H9 (cell line): Measurements from ENCODE around the gene IL1RAPL1. TPM values are rescaled to one million over a fixed set of nuclear protein-coding genes. Genes with fewer than 3 reads are reported as not detected.

ENCODE experiments used
- DNase-seq: peaks from one replicate; pipeline ENCODE4 v3.0.0-alpha.2; 2017
- H2AFZ ChIP-seq: one replicate; pipeline ENCODE4 v1.6.1; 2013; ENCODE audit warnings: mild to moderate bottlenecking, low read length, control low read depth, moderate library complexity
- H2AK5ac ChIP-seq: 2 replicates; pipeline ENCODE4 v1.6.1; 2013; ENCODE audit warnings: low read length, control low read depth, mixed read lengths; ENCODE audit not compliant: insufficient read length
- H2BK120ac ChIP-seq: one replicate; pipeline ENCODE4 v1.6.1; 2013; ENCODE audit warnings: low read depth, mild to moderate bottlenecking, low read length, control low read depth, inconsistent platforms; ENCODE audit not compliant: poor library complexity, severe bottlenecking
- H2BK12ac ChIP-seq: 2 replicates; pipeline ENCODE4 v1.6.1; 2013; ENCODE audit warnings: low read length, control low read depth, mixed read lengths, low read depth; ENCODE audit not compliant: insufficient read length
- H2BK15ac ChIP-seq: 2 replicates; pipeline ENCODE4 v1.6.1; 2013; ENCODE audit warnings: low read depth, low read length, control low read depth
- H2BK20ac ChIP-seq: one replicate; pipeline ENCODE4 v1.6.1; 2013; ENCODE audit warnings: low read depth, mild to moderate bottlenecking, low read length, control low read depth, inconsistent platforms; ENCODE audit not compliant: poor library complexity, severe bottlenecking
- H2BK5ac ChIP-seq: 2 replicates; pipeline ENCODE4 v1.6.1; 2013; ENCODE audit warnings: low read length, control low read depth, mixed read lengths; ENCODE audit not compliant: insufficient read length
- H3K14ac ChIP-seq: 2 replicates; pipeline ENCODE4 v1.6.1; 2013; ENCODE audit warnings: low read length, control low read depth; ENCODE audit not compliant: insufficient read depth
- H3K18ac ChIP-seq: 2 replicates; pipeline ENCODE4 v1.6.1; 2013; ENCODE audit warnings: low read depth, mild to moderate bottlenecking, mixed read lengths, low read length, control low read depth; ENCODE audit not compliant: insufficient read length
- H3K23ac ChIP-seq: 2 replicates; pipeline ENCODE4 v1.6.1; 2013; ENCODE audit warnings: low read length, control low read depth, mixed read lengths, low read depth; ENCODE audit not compliant: insufficient read length
- H3K23me2 ChIP-seq: 2 replicates; pipeline ENCODE4 v1.6.1; 2013; ENCODE audit warnings: low read depth, mild to moderate bottlenecking, mixed read lengths, low read length, control low read depth; ENCODE audit not compliant: insufficient read length, poor library complexity, severe bottlenecking
- H3K27ac ChIP-seq: 2 replicates; pipeline ENCODE4 v1.5.1; 2013; ENCODE audit warnings: low read length, control low read depth, mixed read lengths, low read depth; ENCODE audit not compliant: insufficient read length
- H3K27me3 ChIP-seq: 2 replicates; pipeline ENCODE4 v1.6.1; 2013; ENCODE audit warnings: low read length, control low read depth, inconsistent platforms; ENCODE audit not compliant: insufficient read depth
- H3K4ac ChIP-seq: 2 replicates; pipeline ENCODE4 v1.6.1; 2013; ENCODE audit warnings: low read depth, mild to moderate bottlenecking, control low read depth, inconsistent platforms, low read length, moderate library complexity
- H3K4me1 ChIP-seq: 2 replicates; pipeline ENCODE4 v1.6.1; 2013; ENCODE audit warnings: low read length, control low read depth, inconsistent platforms; ENCODE audit not compliant: insufficient read depth
- H3K4me2 ChIP-seq: 2 replicates; pipeline ENCODE4 v1.6.1; 2013; ENCODE audit warnings: low read length, control low read depth, mixed read lengths; ENCODE audit not compliant: insufficient read length, insufficient read depth
- H3K56ac ChIP-seq: 2 replicates; pipeline ENCODE4 v1.6.1; 2013; ENCODE audit warnings: low read depth, mild to moderate bottlenecking, mixed read lengths, low read length, control low read depth; ENCODE audit not compliant: insufficient read length
- H3K79me1 ChIP-seq: 2 replicates; pipeline ENCODE4 v1.6.1; 2013; ENCODE audit warnings: low read depth, mild to moderate bottlenecking, moderate library complexity, low read length, control low read depth, inconsistent platforms; ENCODE audit not compliant: insufficient read depth, poor library complexity, severe bottlenecking
- H3K79me2 ChIP-seq: 2 replicates; pipeline ENCODE4 v1.6.1; 2013; ENCODE audit warnings: low read length, control low read depth, inconsistent platforms; ENCODE audit not compliant: insufficient read depth
- H3K9ac ChIP-seq: 2 replicates; pipeline ENCODE4 v1.6.1; 2013; ENCODE audit warnings: low read length, control low read depth, mixed read lengths; ENCODE audit not compliant: insufficient read length; ENCODE audit errors: extremely low read depth
- H3K9me3 ChIP-seq: one replicate; pipeline ENCODE4 v1.6.1; 2013; ENCODE audit warnings: low read depth, low read length, inconsistent platforms; ENCODE audit not compliant: control insufficient read depth
- H3T11ph ChIP-seq: one replicate; pipeline ENCODE4 v1.6.1; 2013; ENCODE audit warnings: mild to moderate bottlenecking, low read length, control low read depth, inconsistent platforms
- H4K20me1 ChIP-seq: one replicate; pipeline ENCODE4 v1.6.1; 2013; ENCODE audit not compliant: control insufficient read depth, insufficient read length, insufficient read depth
- H4K5ac ChIP-seq: 2 replicates; pipeline ENCODE4 v1.6.1; 2013; ENCODE audit warnings: low read depth, mild to moderate bottlenecking, mixed read lengths, low read length, control low read depth; ENCODE audit not compliant: insufficient read length
- H4K8ac ChIP-seq: replicated peaks from 2 replicates; pipeline ENCODE4 v1.6.1; 2013; ENCODE audit warnings: low read length, control low read depth, mixed read lengths, low read depth; ENCODE audit not compliant: insufficient read length
- H4K91ac ChIP-seq: 2 replicates; pipeline ENCODE4 v1.6.1; 2013; ENCODE audit warnings: low read depth, mild to moderate bottlenecking, moderate library complexity, mixed read lengths, low read length, control low read depth; ENCODE audit not compliant: insufficient read length
- H3K27ac Mint-ChIP-seq, 3 experiments: 2 replicates in 2 of 3; 3 replicates in 1 of 3; pipeline ENCODE4 v1.8.0; 2020 to 2021; ENCODE audit warnings: mixed read lengths in 3 of 3, mild to moderate bottlenecking in 1 of 3, moderate library complexity in 1 of 3
- H3K27me3 Mint-ChIP-seq: 2 replicates; pipeline ENCODE4 v1.8.0; 2021; ENCODE audit warnings: low read depth, mild to moderate bottlenecking, moderate library complexity, mixed read lengths
- H3K36me3 Mint-ChIP-seq, 3 experiments: 2 replicates in 2 of 3; 3 replicates in 1 of 3; pipeline ENCODE4 v1.8.0; 2020 to 2021; ENCODE audit warnings: low read depth in 3 of 3, mixed read lengths in 3 of 3; ENCODE audit not compliant: insufficient read depth in 1 of 3
- H3K4me1 Mint-ChIP-seq, 2 experiments: 2 replicates each; pipeline ENCODE4 v1.8.0; 2020; ENCODE audit warnings: mixed read lengths in 2 of 2
- H3K4me3 Mint-ChIP-seq, 2 experiments: 2 replicates in 1 of 2; 3 replicates in 1 of 2; pipeline ENCODE4 v1.8.0; 2020 to 2021; ENCODE audit warnings: mild to moderate bottlenecking in 2 of 2, mixed read lengths in 2 of 2, moderate library complexity in 1 of 2
- H3K9me3 Mint-ChIP-seq, 2 experiments: 2 replicates in 1 of 2; 3 replicates in 1 of 2; pipeline ENCODE4 v1.8.0; 2020; ENCODE audit warnings: mild to moderate bottlenecking in 2 of 2, mixed read lengths in 2 of 2, moderate library complexity in 1 of 2
- CTCF ChIP-seq: fragments of 200-600 bp; sonication (generic); conservative IDR thresholded peaks from 3 replicates; pipeline ENCODE4 v1.8.0; 2021; ENCODE audit warnings: antibody characterized with exemption, mild to moderate bottlenecking
- WGBS: extraction: QIAGEN DNeasy Blood & Tissue Kit; methylation state at CpG from one replicate; pipeline ENCODE4 v1.1.7; 2013; ENCODE audit warnings: missing lambda C conversion rate, low lambda C conversion rate, mixed read lengths; ENCODE audit not compliant: insufficient read length; ENCODE audit errors: extremely low coverage; 5-methylcytosine and 5-hydroxymethylcytosine counted together
- total RNA-seq: library from RNA; stranded (reverse); gene quantifications from 2 replicates; pipeline ENCODE4 v1.2.1, GENCODE V29; 2021

IL1RAPL1 gene
- total RNA-seq, 1 experiment from 2014 or later, result 0.31 TPM

DNA sequence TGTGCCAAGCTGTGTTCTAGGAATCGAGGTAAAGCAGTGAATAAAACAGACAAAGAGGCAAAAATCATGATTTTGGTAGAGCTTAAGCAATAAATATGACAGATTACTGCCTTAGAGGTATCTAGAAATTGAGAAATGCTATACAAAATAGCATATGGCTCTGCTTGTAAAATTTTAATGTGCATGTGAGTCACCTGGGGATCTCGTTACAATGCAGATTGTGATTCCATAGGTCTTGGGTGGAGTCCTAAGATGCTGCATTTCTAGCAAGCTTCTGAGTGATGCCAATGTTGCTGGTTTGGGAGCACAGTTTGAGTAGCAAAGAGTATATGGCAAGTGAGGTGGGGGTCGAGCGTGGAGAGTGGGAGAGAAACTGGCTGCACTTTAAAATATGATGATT is 930.9 kb downstream of the IL1RAPL1 start:
- Histone ChIP-seq H3K27me3 (no peaks in the 10 kb centered on the region), H2AFZ (no peak overlapping the region), H3K14ac (no peak overlapping the region), H3K4me1 (no peaks in the 10 kb centered on the region), H3K23ac (no peak overlapping the region), H3T11ph (no peak overlapping the region), H3K18ac (no peak overlapping the region), H2BK120ac (no peak overlapping the region), H3K4me2 (no peak overlapping the region), H3K79me2 (no peaks in the 10 kb centered on the region; the same call in 1 of the 2 replicates), H3K23me2 (no peaks in the 10 kb centered on the region), H3K9me3 (no peaks in the 10 kb centered on the region), H3K79me1 (no peaks in the 10 kb centered on the region), H4K91ac (no peak overlapping the region), H3K27ac (no peak overlapping the region), H3K9ac (no peak overlapping the region), H2AK5ac (no peak overlapping the region), H4K5ac (no peak overlapping the region), H2BK20ac (no peak overlapping the region), H4K8ac (no peak overlapping the region), H4K20me1 (no peaks in the 10 kb centered on the region), H3K4ac (no peak overlapping the region), H2BK5ac (no peak overlapping the region), H2BK15ac (no peak overlapping the region), H3K56ac (no peak overlapping the region), H2BK12ac (no peak overlapping the region)
- no peak overlapping the region for H3K27ac Mint-ChIP-seq
- no peaks in the 10 kb centered on the region for H3K36me3 Mint-ChIP-seq
- no peak for TF ChIP-seq CTCF
- no CpG with 5 or more reads among the region's 4 CpGs for WGBS
- peaks cover 0 to 34% of the 10 kb centered on the region in 2 experiments; a peak in 3 of 5 replicates for H3K9me3 Mint-ChIP-seq
- no peaks in the 10 kb centered on the region for H3K4me1 Mint-ChIP-seq
- H3K4me3 Mint-ChIP-seq, result no peak overlapping the region
- DNase-seq, result no peak
- no peaks in the 10 kb centered on the region for H3K27me3 Mint-ChIP-seq
